HG03354 (cell line): ENCODE measurements around the gene AGBL1.

Experiments
- ATAC-seq: cut with Tn5 transposase; IDR thresholded peaks from one replicate; pipeline ENCODE4 v1.9.1; 2021; ENCODE audit warnings: mild to moderate bottlenecking; ENCODE audit not compliant: unreplicated experiment, poor library complexity, severe bottlenecking

AGBL1 gene

DNA sequence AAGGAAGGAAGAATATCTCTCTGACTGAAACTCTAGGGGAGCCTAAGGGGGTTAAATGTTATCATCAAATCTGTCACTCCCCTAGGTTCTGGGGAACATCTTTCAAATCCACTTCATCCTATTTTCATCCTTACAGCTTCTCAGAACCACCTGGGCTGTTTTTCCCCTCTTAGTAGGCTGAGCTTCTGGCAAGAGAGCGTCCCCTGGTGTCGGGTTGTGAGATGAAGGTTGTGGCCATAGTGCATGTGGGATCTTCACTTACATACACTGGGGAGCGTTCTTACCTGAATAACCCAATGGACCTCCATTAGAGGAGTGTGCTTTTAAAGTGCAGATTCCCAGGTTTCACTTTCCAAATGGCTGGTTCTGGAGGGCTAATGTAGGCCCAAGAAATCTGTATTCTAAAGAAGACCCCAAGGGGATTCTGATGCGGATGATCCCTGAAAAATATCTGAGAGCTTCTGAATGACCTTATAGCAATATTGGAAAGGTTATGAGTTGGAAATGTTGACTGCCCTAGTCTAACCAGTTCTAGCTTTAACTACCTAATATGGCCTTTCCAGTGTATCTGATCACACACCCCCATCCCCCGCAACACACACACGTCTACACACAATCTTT, 663.7 kb downstream of the AGBL1 start:
- no peak for ATAC-seq

DNA sequence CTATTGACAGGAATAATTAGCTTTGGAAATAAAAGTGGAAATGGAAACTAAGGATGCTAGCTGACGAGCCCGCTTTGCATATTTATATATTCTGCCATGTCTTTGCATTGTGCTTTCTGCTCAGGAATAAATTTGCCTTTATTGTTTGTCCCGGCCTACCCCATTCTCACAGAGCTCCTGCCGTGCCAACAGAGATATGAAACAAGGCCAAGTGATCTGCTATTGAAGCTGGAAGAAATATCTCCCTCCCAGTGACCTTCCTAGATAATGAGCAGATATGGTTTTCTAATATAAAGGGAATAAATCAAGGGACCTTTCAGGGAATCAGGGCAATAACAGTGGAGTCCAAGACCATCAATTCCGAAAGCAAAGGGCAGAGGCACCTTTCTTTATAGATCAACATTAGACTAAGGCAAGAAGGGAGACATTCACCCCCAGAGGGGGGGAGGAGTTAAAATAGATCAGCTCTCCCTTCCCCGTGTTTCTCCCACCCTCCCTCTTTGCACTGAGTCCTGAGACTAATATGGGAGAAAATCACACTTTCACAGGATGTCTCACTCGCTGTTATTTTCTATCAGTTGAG, 664.6 kb downstream of the AGBL1 start:
- no peak for ATAC-seq

DNA sequence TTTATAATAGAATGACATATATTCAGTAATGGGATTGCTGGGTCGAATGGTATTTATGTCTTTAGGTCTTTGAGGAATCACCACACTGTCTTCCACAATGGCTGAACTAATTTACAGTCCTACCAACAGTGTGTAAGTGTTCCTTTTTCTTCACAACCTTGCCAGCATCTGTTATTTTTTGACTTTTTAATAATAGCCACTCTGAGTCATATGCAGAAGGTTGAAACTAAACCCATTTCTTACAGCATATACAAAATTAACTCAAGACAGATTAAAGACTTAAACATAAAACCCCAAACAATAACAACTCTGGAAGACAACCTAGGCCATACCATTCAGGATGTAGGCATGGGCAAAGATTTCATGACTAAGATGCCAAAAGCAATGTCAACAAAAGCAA, 671.4 kb downstream of the AGBL1 start:
- ATAC-seq, result no peak

DNA sequence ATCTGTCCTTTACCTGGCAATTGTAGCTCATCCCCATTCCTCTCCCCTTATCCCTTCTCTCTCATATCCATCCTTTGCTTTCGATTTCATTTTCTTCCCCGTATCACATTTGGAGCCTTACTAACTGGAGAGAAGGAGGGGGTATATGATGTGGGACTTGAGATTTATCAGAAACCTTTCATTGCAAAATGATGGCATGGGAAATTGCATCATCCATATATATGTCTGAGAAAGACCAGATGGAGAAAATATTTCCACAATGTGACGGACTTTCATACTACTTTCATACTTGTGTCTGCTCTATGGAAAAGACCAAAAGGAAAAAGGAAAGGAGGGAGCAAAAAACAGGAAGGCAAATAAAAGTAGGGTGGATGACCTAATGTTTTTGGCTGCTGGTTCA, 675.2 kb downstream of the AGBL1 start:
- ATAC-seq, result no peak

DNA sequence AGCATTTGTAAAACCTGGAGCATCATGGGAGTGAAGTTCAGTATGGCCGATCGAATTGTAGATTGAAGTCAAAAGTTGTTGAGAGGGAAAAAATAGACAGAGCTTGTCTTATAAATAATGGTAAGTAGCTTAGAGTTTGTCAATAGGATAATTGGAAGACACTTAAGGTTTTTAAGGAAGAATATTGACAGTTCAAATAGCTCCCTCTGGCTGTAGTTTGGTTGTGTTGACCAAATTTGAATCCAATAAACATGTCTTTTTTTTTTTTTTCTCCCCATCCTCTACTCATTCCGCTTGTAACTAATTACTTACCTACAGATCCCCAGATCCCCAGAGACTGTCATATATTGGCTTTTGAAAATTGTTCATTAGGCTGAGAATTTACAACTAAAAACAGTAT, 677.0 kb downstream of the AGBL1 start:
- no peak for ATAC-seq

DNA sequence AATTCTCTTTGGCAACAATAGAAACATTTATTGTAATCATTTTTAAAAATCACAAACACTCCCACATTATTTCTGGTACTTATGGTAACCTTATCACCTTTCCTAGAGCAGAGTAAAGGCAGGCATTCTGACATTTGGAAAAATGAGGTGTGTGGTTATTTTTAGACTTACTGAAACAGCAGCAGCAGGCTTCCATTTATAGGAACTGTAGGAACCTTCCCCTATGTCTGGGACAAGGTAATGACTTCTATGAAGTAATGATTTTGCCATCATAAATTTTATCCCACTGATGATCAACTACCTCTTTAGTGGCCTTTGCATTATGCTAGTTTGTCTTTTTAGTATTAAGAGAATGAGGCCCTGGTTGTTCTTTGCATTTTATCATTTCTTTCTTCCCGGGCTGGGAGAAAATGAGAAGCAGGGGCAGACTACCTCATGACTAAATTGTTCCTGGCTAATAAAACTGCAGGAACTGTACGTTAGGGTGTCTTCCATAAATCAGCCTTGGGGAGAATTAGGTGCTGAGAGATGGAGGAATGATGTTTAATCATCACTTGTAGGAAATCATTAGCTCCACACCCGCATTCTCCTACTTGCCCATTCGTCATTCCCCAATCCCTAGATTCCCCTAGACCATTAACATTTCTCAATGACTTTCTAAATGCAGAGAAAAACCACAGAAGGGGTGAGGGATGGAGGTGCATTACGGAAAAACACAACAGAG, 680.3 kb downstream of the AGBL1 start:
- no peak for ATAC-seq

DNA sequence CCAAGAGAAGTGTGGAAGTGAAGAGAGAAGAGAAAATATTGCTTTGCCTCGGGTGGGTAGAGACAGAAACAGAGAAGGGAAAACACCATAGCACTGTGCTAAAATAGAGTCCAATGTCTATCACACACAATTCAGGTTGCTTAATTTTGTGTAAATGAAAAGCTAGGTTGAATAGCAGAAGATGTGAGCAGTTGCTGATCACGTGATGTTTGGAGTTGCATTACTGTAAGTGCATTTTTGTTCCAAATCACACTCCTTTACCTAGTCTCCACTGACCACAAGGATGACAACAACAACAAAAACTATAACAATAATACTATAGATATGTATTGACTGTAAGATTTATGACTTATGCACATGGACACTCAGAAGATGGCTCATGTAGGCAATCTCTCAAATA, 683.2 kb downstream of the AGBL1 start:
- no peak for ATAC-seq

DNA sequence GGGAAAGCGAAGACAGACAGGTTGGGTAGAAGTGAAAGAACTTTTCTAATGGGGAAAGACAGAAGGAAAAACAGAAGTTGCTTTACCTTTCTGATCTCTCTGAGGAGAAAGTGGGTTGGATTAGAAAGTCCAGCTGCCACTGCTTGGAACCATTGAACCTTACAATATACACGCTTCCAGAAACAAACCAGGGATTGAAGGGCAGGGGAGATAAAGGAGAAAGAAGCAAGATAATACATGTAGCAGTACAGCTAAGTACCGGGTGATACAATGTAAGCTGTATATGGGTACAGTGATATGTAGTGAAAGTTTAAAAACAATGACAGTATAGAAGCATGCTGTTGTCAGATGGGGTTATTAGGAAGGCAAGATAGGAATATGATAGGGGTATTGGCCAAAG, 684.4 kb downstream of the AGBL1 start:
- no peak for ATAC-seq

DNA sequence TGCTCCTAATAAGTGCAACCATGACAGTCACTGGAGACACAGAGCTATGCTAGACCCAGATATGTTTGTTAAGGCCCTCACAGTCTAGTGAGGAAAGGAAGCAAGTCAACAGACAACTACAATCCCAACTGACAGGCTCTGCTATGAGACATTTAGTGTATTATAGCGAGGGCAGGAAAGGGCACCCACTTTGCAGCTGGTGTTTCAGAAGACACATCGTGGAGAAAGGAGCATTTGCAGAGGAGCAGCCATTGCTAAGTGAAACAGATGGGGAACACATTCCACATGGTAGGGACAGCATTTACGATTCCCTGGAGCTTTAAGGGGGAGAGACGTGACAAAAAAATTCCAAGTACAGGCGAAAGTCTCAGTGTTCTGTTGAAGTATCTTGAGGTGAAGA, 685.6 kb downstream of the AGBL1 start:
- ATAC-seq, result no peak

DNA sequence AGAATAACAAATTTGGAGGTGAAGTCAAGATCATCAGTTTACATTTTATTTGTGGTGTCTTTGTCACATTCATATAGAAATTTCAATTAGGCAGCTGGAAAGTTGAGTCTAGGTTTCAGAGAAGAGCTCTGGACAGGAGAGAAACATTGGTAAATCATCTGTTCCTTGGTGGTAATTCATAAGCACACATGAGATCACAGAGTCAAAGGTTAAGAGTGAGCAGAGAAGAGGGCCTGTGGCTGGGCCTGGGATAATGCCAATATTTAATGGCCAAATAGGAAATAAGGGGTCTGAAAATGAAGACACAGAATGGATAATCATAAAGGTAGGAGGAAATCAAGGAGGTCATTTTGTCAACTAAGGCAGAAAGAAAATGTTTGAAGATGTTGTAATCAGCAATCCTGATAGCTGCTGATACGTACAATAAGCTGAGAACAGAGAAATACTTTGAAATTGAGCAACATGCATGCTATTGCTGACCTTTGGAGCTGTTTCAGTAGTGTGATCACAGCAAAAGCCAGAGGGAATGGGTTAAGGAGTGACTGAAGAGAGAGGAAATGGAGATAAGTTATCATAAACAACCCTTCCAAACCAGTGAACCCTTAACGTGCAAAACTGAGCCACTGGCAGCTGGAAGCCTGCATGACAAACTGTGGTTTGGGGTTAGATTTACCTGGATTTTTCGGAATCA, 692.8 kb downstream of the AGBL1 start:
- no peak for ATAC-seq

DNA sequence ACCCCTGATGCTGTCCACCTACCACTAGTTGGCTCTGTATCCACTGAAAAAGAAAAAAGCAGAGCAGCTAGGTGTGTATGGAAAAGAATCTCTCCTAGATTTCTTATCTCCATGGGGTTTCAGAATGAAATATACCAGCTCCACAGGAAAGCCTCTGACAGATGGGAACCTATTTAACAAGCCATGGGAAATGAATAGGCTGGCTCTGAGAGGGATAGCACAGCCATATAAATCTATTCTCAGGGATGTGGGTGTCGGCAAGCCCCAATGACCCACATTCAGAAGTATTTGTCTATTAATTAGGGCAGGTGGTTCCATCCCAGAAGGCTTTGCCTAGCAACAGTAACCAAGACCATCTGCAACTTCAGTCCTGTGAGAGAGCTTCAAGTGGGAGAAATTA, 694.1 kb downstream of the AGBL1 start:
- no peak for ATAC-seq

DNA sequence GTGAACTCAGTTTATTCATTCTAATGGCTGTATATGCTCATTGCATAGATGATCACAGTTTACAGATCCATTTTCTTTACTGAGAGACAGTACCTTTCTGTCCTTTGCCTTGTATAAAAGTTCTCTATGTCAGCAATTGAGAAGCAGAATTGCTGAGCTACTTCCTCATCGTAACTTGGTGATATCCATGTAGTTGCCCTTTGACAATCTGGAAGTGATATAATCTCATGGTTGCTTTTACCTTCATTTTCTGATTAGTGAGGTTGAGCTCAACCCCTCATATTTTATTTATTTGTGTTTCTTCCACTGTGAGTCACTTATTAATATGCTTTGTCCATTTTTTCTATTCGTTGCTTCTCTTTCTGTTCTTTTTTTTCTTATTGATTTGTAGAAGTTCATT, 696.5 kb downstream of the AGBL1 start:
- no peak for ATAC-seq

DNA sequence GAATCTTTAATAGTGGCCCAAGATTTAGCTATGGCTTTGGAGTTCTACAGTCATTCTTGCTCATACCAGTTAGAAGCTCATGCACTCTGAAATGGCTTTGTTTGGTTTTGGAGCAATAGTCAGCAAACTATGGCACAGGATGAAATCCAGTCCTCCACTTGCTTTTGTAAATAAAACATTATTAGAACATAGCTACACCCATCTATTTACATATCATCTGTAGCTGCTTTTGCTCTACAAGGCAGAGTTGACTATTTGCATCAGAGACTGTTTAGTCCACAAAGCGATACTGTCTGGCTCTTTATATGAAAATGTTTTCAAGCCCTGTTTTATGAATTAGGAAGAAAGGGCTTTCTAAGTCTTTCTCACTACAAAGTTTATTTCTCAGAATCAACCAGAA, 716.9 kb downstream of the AGBL1 start:
- ATAC-seq, result no peak

DNA sequence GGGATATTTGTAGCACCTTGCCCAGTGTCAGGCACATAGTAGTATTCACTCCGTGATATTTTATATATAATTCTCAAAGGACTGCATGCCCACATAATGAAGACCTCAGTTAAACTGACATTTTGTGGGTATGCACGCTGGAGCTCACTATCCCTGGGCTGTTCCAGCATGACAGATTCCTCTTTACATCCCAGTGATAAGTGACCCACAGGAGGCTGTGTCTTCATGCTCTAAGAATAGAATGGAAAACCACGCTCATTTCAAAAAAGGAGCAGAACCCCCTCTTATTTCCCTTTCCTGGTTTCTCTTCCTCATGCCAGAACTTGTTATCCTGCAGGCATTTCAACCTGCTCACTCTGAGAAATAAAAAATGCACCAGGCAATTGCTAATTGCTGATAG, 717.5 kb downstream of the AGBL1 start:
- ATAC-seq, result no peak

DNA sequence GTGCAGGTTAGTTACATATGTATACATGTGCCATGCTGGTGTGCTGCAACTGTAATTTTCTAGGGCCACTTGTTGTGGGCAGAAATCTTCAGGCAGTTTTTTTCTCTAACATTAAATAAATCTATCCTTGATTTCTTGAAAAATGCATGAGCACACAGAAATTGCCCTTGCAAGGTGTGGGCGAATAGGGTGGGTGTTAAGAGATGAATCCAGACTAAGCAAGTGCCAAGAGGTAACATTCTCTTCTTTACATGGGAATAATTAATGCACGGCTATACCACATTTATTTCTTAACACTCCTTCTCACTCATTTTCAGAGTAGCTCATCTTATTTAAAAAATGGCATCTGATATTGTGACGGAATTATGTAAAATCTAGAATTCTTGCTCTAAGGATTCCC, 719.6 kb downstream of the AGBL1 start:
- no peak for ATAC-seq

DNA sequence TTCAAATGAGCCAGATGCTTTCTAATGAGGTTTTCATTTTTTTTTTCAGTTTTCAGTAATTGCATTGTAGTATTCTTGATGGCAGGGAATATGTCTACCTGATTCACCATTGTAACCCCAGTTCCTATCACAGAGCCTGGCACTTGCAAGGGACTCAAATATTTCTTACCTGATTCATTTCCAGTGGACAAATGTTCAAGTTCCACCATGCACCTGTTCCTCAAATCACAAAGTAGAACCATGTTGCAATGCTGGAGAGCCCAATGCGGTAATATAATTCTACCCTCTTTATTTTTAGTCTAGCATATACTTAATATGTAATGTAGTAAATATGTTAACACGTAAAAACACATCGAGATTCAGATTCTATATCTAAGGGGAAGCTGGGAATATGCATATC, 722.6 kb downstream of the AGBL1 start:
- no peak for ATAC-seq

DNA sequence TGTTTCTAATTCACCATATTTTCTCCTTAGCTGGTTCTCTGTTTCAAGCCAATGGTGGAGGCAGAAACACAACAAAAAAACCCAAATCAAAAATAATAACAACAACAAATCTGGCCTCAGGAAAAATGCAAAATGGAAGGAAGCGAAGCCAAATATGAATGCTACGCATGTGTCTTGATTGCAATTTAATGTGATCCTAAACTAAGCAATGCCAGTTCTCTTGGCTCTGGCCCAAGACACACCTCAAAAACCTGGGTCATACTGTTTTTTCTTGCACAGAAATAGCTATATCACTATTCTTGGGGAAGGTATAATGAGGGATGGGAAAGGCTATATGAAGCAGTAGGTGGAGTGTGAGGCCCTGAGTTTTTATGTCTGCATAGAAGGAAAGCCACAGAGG, 724.7 kb downstream of the AGBL1 start:
- no peak for ATAC-seq

DNA sequence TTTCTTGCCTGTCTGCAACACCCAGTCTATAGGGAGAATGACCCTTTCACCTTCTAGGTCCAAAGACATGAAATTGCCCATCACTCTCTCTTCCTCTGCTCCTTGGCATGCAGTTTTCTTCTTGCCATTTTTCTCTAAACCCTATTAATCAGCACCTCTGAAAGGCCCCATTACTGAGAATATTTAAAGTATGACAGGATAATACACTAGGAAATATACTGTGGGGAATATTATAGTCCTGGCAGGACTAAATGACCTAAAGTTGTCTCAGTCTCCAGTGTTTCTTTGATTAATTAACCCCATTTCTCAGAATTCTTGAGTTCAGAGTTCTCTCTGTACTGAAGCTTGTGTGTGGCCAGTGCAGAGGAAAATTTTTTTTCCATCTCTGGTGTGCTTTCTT, 730.7 kb downstream of the AGBL1 start:
- no peak for ATAC-seq

DNA sequence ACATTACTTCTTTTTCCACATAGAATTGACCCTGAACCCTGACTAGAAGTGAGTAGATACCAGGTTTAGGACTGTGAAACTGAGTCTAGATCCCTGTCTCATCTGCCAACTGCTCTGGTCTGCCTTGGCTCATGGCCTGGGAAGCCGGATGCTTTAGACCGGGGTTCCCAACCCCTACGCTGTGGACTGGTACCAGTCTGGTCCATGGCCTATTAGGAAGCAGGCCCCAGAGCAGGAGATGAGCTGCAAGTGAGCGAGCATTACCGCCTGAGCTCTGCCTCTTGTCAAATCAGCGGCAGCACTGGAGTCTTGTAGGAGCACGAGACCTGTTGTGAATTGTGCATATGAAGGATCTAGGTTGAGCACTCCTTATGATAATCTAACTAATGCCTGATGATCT, 734.2 kb downstream of the AGBL1 start:
- ATAC-seq, result no peak

DNA sequence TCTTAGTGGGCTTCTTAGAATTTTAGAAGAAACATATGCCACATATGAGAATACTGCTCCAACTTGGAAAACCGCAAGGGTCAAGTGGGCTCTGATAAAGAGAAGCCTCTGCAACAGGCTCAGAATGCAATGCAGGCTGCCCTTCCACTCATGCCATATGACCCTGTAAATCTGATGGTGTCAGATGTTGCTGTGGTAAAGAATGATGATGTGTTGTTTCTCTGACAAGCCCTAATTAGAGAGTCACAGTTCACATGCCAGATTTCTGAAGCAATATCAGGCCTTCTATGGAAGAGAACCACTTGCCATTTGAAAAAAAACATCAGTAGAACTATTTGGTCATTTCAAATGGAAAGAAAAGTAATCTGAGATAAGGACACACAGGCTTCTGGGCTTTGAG, 749.6 kb downstream of the AGBL1 start:
- no peak for ATAC-seq

DNA sequence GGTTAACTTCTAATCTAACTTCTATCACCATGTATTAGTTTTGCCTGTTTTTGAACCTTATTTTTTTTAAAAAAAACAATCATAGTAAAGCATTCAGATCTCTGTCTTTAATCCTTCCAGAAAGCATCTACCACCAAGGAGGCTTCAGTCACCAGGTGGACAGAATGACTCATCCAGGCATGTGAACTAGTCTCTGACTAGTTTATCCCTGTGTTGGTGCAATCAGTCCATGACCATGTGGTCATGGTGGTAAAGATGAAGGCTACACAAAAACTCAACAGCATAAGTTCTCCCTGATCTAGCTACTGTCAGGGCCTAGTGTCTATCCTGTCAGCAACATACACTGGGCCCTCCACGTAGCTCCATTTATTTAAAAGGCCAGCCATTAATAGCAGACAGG, 750.6 kb downstream of the AGBL1 start:
- ATAC-seq, result no peak
